Measurements from ENCODE around the gene GTF2F2.

The GTF2F2 gene

GRCh38 chr13:45255247-45255987, 135.1 kb downstream of the GTF2F2 start:
- DNase-seq: no peak
- TF ChIP-seq CTCF (IDR thresholded peaks at IDR 0.05; ENCODE audit: low read depth, low read length): no peak
- Histone ChIP-seq H3K4me3 (ENCODE audit: low read depth, low read length) (no peak overlapping the region), H3K36me3 (peaks cover 9% of the 10 kb centered on the region; the same call in 1 of the 2 replicates), H3K9me3 (no peaks in the 10 kb centered on the region), H3K4me1 (no peaks in the 10 kb centered on the region), H3K27me3 (no peaks in the 10 kb centered on the region)

- no peaks in the 10 kb centered on the region for H3K4me1 ChIP-seq
- no peak overlapping the region for H3K4me3 ChIP-seq (ENCODE audit: low read depth, low read length)
- no peak for DNase-seq
- H3K36me3 ChIP-seq: peaks cover 9% of the 10 kb centered on the region; the same call in 1 of the 2 replicates
- H3K9me3 ChIP-seq: no peaks in the 10 kb centered on the region
- no peaks in the 10 kb centered on the region for H3K27me3 ChIP-seq
- no peak for TF ChIP-seq CTCF (IDR thresholded peaks at IDR 0.05; ENCODE audit: low read depth, low read length)
Measured at GRCh38 chr13:45256254-45256653, 135.9 kb downstream of the GTF2F2 start.

DNA sequence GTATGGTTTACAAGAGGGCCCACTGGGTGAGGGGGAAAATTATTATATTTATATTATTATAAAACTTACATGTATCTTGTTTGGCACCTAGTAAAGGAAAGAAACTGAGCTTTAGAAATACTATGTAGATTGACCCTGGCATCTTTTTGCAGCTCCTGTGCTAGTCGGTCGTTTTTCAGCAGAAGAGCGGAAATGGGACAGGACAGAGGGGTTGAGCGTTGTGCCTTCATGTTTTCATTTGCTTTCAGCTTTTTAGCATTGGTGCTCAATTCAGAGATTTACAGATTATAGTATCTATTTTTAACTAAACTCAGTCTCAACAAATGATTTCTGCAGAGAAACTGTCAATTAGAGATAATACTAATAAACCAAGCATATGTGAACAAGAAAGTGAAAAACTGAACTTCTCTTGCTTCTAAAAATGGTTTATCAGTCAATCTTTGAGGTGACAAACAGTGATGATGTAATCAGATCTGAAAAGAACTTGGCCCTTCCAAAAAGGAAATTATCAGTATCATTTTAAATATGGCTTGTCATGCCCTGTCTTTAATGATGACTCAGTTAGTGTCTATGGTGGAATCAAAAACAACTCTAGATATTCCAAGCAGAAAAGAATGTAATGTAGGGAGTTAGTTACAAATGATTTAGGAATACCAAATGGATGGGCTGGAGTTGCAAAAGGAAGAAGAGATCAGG, 137.5 kb downstream of the GTF2F2 start:
- Histone ChIP-seq H3K27me3 (no peaks in the 10 kb centered on the region), H3K4me3 (ENCODE audit: low read depth, low read length) (no peak overlapping the region), H3K36me3 (peaks cover 9% of the 10 kb centered on the region; the same call in 1 of the 2 replicates), H3K9me3 (no peaks in the 10 kb centered on the region), H3K4me1 (no peaks in the 10 kb centered on the region)
- no peak for DNase-seq
- TF ChIP-seq CTCF (IDR thresholded peaks at IDR 0.05; ENCODE audit: low read depth, low read length): no peak

DNA sequence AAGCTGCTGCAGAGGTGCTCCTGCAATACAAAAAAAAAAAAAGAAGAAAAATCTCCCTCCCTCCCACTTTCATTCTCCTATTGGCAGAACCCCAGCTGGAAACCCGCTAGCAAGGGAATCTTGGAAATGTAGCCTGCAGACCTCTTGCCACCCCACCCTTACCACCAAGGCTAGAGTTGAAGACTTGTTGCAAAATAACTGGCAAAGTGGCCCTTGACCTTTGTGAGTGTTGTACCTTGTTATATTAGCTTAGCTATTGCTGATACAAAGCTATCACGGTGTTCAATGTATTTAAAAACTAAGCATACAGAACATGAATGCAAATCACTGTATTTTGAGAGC, 138.0 kb downstream of the GTF2F2 start:
- Histone ChIP-seq H3K36me3 (peaks cover 5% of the 10 kb centered on the region; the same call in 1 of the 2 replicates), H3K9me3 (no peaks in the 10 kb centered on the region), H3K27me3 (no peaks in the 10 kb centered on the region), H3K4me3 (ENCODE audit: low read depth, low read length) (no peak overlapping the region), H3K4me1 (no peaks in the 10 kb centered on the region)
- TF ChIP-seq CTCF (IDR thresholded peaks at IDR 0.05; ENCODE audit: low read depth, low read length): no peak
- no peak for DNase-seq

DNA sequence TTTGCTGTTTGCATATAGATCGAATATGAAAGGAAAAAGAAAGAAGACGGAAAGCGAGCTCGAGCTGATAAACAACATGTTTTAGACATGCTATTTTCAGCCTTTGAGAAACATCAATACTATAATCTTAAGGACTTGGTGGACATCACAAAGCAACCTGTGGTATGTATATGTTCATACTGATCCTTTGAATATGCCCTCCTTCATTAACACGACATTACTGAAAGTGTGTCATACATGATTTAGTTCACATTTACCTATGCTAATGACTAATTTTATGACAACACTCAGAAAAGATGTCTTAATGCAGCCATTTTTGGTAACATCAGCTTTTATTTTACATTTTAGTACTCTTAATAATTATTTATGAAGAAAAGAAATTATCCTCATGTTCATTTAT, 146.9 kb downstream of the GTF2F2 start:
- no peak for DNase-seq
- no peaks in the 10 kb centered on the region for H3K27me3 ChIP-seq
- TF ChIP-seq CTCF (IDR thresholded peaks at IDR 0.05; ENCODE audit: low read depth, low read length): no peak

GRCh38 chr13:45269204-45269603, 148.9 kb downstream of the GTF2F2 start:
- H3K36me3 ChIP-seq: no peaks in the 10 kb centered on the region
- no peak for DNase-seq
- H3K4me1 ChIP-seq: no peaks in the 10 kb centered on the region
- TF ChIP-seq CTCF (IDR thresholded peaks at IDR 0.05; ENCODE audit: low read depth, low read length): no peak
- H3K4me3 ChIP-seq (ENCODE audit: low read depth, low read length): no peak overlapping the region
- H3K27me3 ChIP-seq: no peaks in the 10 kb centered on the region
- H3K9me3 ChIP-seq: no peaks in the 10 kb centered on the region

More for the DNA sequence above, 146.9 kb downstream of the GTF2F2 start:
- Histone ChIP-seq H3K4me1 (no peaks in the 10 kb centered on the region), H3K36me3 (no peaks in the 10 kb centered on the region), H3K9me3 (no peaks in the 10 kb centered on the region), H3K4me3 (ENCODE audit: low read depth, low read length) (no peak overlapping the region)

Data from BE2C (cell line).